GM23338 (cell line): ENCODE data around the gene HOXB4. TPM values are rescaled to one million over a fixed set of nuclear protein-coding genes. Genes with fewer than 3 reads are reported as not detected.

Experiments used
- ATAC-seq: fragments of 200-7000 bp; cut with Tn5 transposase; 3 replicates; pipeline ENCODE4 v1.9.1; 2020
- DNase-seq: peaks from one replicate; pipeline ENCODE4 v3.0.0-alpha.2; 2015; ENCODE audit warnings: low spot score
- H2AFZ ChIP-seq: fragments of 200-600 bp; sonication (generic); 2 replicates; pipeline ENCODE4 v1.8.0; 2016; ENCODE audit warnings: antibody characterized with exemption, mild to moderate bottlenecking, moderate library complexity
- H3F3A ChIP-seq: fragments of 200-600 bp; sonication (generic); replicated peaks from 2 replicates; pipeline ENCODE4 v1.8.0; 2017; ENCODE audit warnings: antibody characterized with exemption, mixed run types, low read depth
- H3K27ac ChIP-seq: fragments of 200-600 bp; sonication (generic); 2 replicates; pipeline ENCODE4 v1.6.1; 2016; ENCODE audit warnings: low read depth
- H3K27me3 ChIP-seq: fragments of 200-600 bp; sonication (generic); 2 replicates; pipeline ENCODE4 v1.8.0; 2016; ENCODE audit warnings: mild to moderate bottlenecking, mixed run types, moderate library complexity; ENCODE audit not compliant: insufficient read depth
- H3K36me3 ChIP-seq: fragments of 200-600 bp; sonication (generic); 2 replicates; pipeline ENCODE4 v1.8.0; 2016; ENCODE audit warnings: mild to moderate bottlenecking; ENCODE audit not compliant: insufficient read depth
- H3K4me1 ChIP-seq: fragments of 200-600 bp; sonication (generic); 2 replicates; pipeline ENCODE4 v1.8.0; 2016; ENCODE audit warnings: mild to moderate bottlenecking, moderate library complexity; ENCODE audit not compliant: insufficient read depth
- H3K4me2 ChIP-seq: fragments of 200-600 bp; sonication (generic); 2 replicates; pipeline ENCODE4 v1.7.1; 2017; ENCODE audit warnings: mixed run types
- H3K4me3 ChIP-seq: fragments of 200-600 bp; sonication (generic); 2 replicates; pipeline ENCODE4 v1.6.1; 2016; ENCODE audit warnings: mixed run types
- H3K79me2 ChIP-seq: fragments of 200-600 bp; sonication (generic); replicated peaks from 2 replicates; pipeline ENCODE4 v1.8.0; 2017; ENCODE audit warnings: mild to moderate bottlenecking; ENCODE audit not compliant: insufficient read depth
- H3K9me2 ChIP-seq: fragments of 200-600 bp; sonication (generic); 2 replicates; pipeline ENCODE4 v1.8.0; 2017; ENCODE audit not compliant: insufficient read depth
- H4K20me1 ChIP-seq: fragments of 200-600 bp; sonication (generic); replicated peaks from 2 replicates; pipeline ENCODE4 v1.8.0; 2017; ENCODE audit warnings: mild to moderate bottlenecking; ENCODE audit not compliant: insufficient read depth
- H3K27ac Mint-ChIP-seq: 2 replicates; pipeline ENCODE4 v1.8.0; 2020; ENCODE audit warnings: inconsistent platforms, mild to moderate bottlenecking, moderate library complexity, mixed read lengths
- H3K27me3 Mint-ChIP-seq: 3 replicates; pipeline ENCODE4 v1.8.0; 2022; ENCODE audit warnings: low read depth, mild to moderate bottlenecking, moderate library complexity, mixed read lengths, inconsistent platforms; ENCODE audit not compliant: insufficient read depth, poor library complexity
- H3K36me3 Mint-ChIP-seq: 3 replicates; pipeline ENCODE4 v1.8.0; 2021; ENCODE audit warnings: low read depth, mild to moderate bottlenecking, inconsistent platforms, moderate library complexity, mixed read lengths
- H3K4me1 Mint-ChIP-seq: 3 replicates; pipeline ENCODE4 v1.8.0; 2020; ENCODE audit warnings: mild to moderate bottlenecking, inconsistent platforms, mixed read lengths
- H3K4me3 Mint-ChIP-seq: 3 replicates; pipeline ENCODE4 v1.8.0; 2021; ENCODE audit warnings: moderate library complexity, mild to moderate bottlenecking, inconsistent platforms, mixed read lengths
- H3K9me3 Mint-ChIP-seq: 3 replicates; pipeline ENCODE4 v1.8.0; 2020; ENCODE audit warnings: moderate library complexity, mild to moderate bottlenecking, inconsistent platforms, mixed read lengths
- CREB1 ChIP-seq: fragments of 250-450 bp; sonication (Bioruptor Pico); IDR thresholded peaks from 2 replicates; pipeline ENCODE4 v1.5.0; 2020; ENCODE audit warnings: low read depth, mild to moderate bottlenecking, moderate library complexity
- ETS1 ChIP-seq: IDR thresholded peaks from 2 replicates; pipeline ENCODE4 v1.6.1; 2016; ENCODE audit warnings: antibody characterized with exemption
- EZH2 ChIP-seq: fragments of 200-600 bp; sonication (generic); IDR thresholded peaks from one replicate; pipeline ENCODE4 v1.8.0; 2017; ENCODE audit warnings: antibody characterized with exemption, mild to moderate bottlenecking, low read depth; ENCODE audit not compliant: unreplicated experiment
- STAT1 ChIP-seq: IDR thresholded peaks from one replicate; pipeline ENCODE4 v1.6.1; 2016; ENCODE audit warnings: antibody characterized with exemption; ENCODE audit not compliant: unreplicated experiment
- polyA plus RNA-seq: library from polyadenylated mRNA; unstranded; fragments of >200 nt; fragmentation: Nextera tagmentation; extraction: Ambion mirVana; gene quantifications from 2 replicates; pipeline ENCODE4 v1.2.1, GENCODE V29; 2016
- total RNA-seq: library from RNA; depleted of rRNA; stranded (reverse); fragments of >200 nt; shearing (Covaris generic); gene quantifications from 2 replicates; pipeline ENCODE4 v1.2.3, GENCODE V29; 2014

Gene HOXB4
- total and polyA plus RNA-seq, 2 experiments from 2014 or later, result not detected

- Histone ChIP-seq H3K4me1 (peaks cover 64% of the 10 kb centered on the region), H4K20me1 (peaks cover 31% of the 10 kb centered on the region), H2AFZ (no peak overlapping the region), H3K9me2 (no peaks in the 10 kb centered on the region), H3F3A (peaks cover 34% of the 10 kb centered on the region), H3K36me3 (no peaks in the 10 kb centered on the region), H3K79me2 (no peaks in the 10 kb centered on the region), H3K4me3 (no peak overlapping the region), H3K27me3 (peaks cover 100% of the 10 kb centered on the region), H3K4me2 (no peak overlapping the region), H3K27ac (no peak overlapping the region)
- no peaks in the 10 kb centered on the region for H3K36me3 Mint-ChIP-seq
- peaks cover 99% of the 10 kb centered on the region for H3K27me3 Mint-ChIP-seq
- ATAC-seq (no peak), DNase-seq (no peak)
- no peak overlapping the region for H3K4me3 Mint-ChIP-seq
- no peak overlapping the region for H3K27ac Mint-ChIP-seq
- peaks cover 38% of the 10 kb centered on the region for H3K4me1 Mint-ChIP-seq
- H3K9me3 Mint-ChIP-seq, result no peaks in the 10 kb centered on the region; the same call in 2 of the 3 replicates
- TF ChIP-seq EZH2 (peak; percentile 23), ETS1 (no peak)
These were observed 25.0 kb downstream of the HOXB4 start for GRCh38 chr17:48553190-48553547.

- peaks cover 100% of the 10 kb centered on the region for H3K27me3 ChIP-seq
- ATAC-seq, result no peak
These were observed 25.5 kb downstream of the HOXB4 start for GRCh38 chr17:48552466-48553189.

GRCh38 chr17:48551596-48552465 lies 26.3 kb downstream of the HOXB4 start:
- TF ChIP-seq STAT1 (no peak), EZH2 (peak; percentile 95)
- no peaks in the 10 kb centered on the region for H3K9me2 ChIP-seq
- peak overlapping the region; percentile 58 for H3K4me2 ChIP-seq
- DNase-seq (peak; percentile 51), ATAC-seq (peak; percentile 4; the same call in 2 of the 3 replicates)
- H3K4me1 Mint-ChIP-seq, result peaks cover 51% of the 10 kb centered on the region
- peaks cover 29% of the 10 kb centered on the region for H3F3A ChIP-seq
- peaks cover 99% of the 10 kb centered on the region for H3K27me3 Mint-ChIP-seq
- H3K9me3 Mint-ChIP-seq, result no peaks in the 10 kb centered on the region; the same call in 2 of the 3 replicates
- H3K36me3 Mint-ChIP-seq, result no peaks in the 10 kb centered on the region
- H3K4me3 ChIP-seq, result 0 out of 2 replicates have a peak overlapping the region, but pooled peaks have one; percentile 27
- H3K27ac Mint-ChIP-seq, result no peak overlapping the region
- no peak overlapping the region for H2AFZ ChIP-seq
- peaks cover 28% of the 10 kb centered on the region for H4K20me1 ChIP-seq
- H3K27me3 ChIP-seq, result peaks cover 100% of the 10 kb centered on the region
- peaks cover 77% of the 10 kb centered on the region for H3K4me1 ChIP-seq
- H3K36me3 ChIP-seq, result no peaks in the 10 kb centered on the region
- H3K79me2 ChIP-seq, result no peaks in the 10 kb centered on the region
- H3K27ac ChIP-seq, result no peak overlapping the region
- peak overlapping the region; percentile 32; the same call in 1 of the 3 replicates for H3K4me3 Mint-ChIP-seq

More at GRCh38 chr17:48552466-48553189, 25.5 kb downstream of the HOXB4 start:
- Mint-ChIP-seq H3K36me3 (no peaks in the 10 kb centered on the region), H3K9me3 (no peaks in the 10 kb centered on the region; the same call in 2 of the 3 replicates), H3K27me3 (peaks cover 99% of the 10 kb centered on the region), H3K4me3 (no peak overlapping the region), H3K4me1 (peaks cover 44% of the 10 kb centered on the region), H3K27ac (no peak overlapping the region)
- H3F3A ChIP-seq, result peaks cover 33% of the 10 kb centered on the region
- no peaks in the 10 kb centered on the region for H3K36me3 ChIP-seq
- H3K4me2 ChIP-seq, result peak overlapping the region; percentile 58
- peaks cover 32% of the 10 kb centered on the region for H4K20me1 ChIP-seq
- TF ChIP-seq EZH2, result peak; percentile 85
- no peak for TF ChIP-seq CREB1
- no peaks in the 10 kb centered on the region for H3K79me2 ChIP-seq
- H3K4me3 ChIP-seq, result 0 out of 2 replicates have a peak overlapping the region, but pooled peaks have one; percentile 27
- no peaks in the 10 kb centered on the region for H3K9me2 ChIP-seq
- H3K4me1 ChIP-seq, result peaks cover 69% of the 10 kb centered on the region
- peak; percentile 48 for DNase-seq
- no peak overlapping the region for H3K27ac ChIP-seq
- no peak overlapping the region for H2AFZ ChIP-seq
